CD14-positive monocyte (primary cell): ENCODE measurements around the gene CCDC34. TPM values are rescaled to one million over a fixed set of nuclear protein-coding genes. Genes with fewer than 3 reads are reported as not detected.

Source experiments
- DNase-seq, 3 donors: peaks; one replicate each; pipeline ENCODE4 v3.0.0-alpha.2; 2011 to 2022
- H2AFZ ChIP-seq: 2 replicates; pipeline ENCODE4 v1.6.0; 2012; ENCODE audit warnings: mild to moderate bottlenecking, low read depth, low read length, inconsistent platforms; ENCODE audit not compliant: insufficient read depth, poor library complexity, severe bottlenecking
- H3K27ac ChIP-seq, 2 donors: 1 replicate in 1 of 2; 2 replicates in 1 of 2; pipeline ENCODE4 v1.5.1; 2012 to 2013; ENCODE audit warnings: low read length in 2 of 2, control low read depth in 1 of 2, inconsistent platforms in 1 of 2, low read depth in 1 of 2, mild to moderate bottlenecking in 1 of 2
- H3K27me3 ChIP-seq, 2 donors: one replicate each; pipeline versions ENCODE4 v1.6.0 to v1.6.1; 2011 to 2013; ENCODE audit warnings: low read length in 2 of 2; ENCODE audit not compliant: control insufficient read depth in 2 of 2, insufficient read depth in 2 of 2
- H3K36me3 ChIP-seq, 2 donors: replicated peaks in 1 of 2; 1 replicate in 1 of 2; 2 replicates in 1 of 2; pipeline versions ENCODE4 v1.5.1 to v1.6.1; 2012 to 2013; ENCODE audit warnings: low read length in 2 of 2, control low read depth in 1 of 2, inconsistent platforms in 1 of 2, mild to moderate bottlenecking in 1 of 2; ENCODE audit not compliant: insufficient read depth in 2 of 2, control insufficient read depth in 1 of 2
- H3K4me1 ChIP-seq, 2 donors: 1 replicate in 1 of 2; 2 replicates in 1 of 2; pipeline versions ENCODE4 v1.5.1 to v1.6.1; 2012 to 2013; ENCODE audit warnings: low read length in 2 of 2, control low read depth in 1 of 2, inconsistent platforms in 1 of 2, mild to moderate bottlenecking in 1 of 2, moderate library complexity in 1 of 2; ENCODE audit not compliant: insufficient read depth in 2 of 2, control insufficient read depth in 1 of 2
- H3K4me2 ChIP-seq: replicated peaks from 2 replicates; pipeline ENCODE3; 2012; ENCODE audit warnings: low read length, moderate library complexity, mild to moderate bottlenecking; ENCODE audit not compliant: poor library complexity, severe bottlenecking; ENCODE audit errors: extremely low read depth
- H3K4me3 ChIP-seq, 3 experiments: fragments of 200-600 bp in 1 of 3; sonication (generic) in 1 of 3; replicated peaks in 1 of 3; 1 replicate in 2 of 3; 2 replicates in 1 of 3; pipeline ENCODE4 v1.5.1; 2011 to 2013; ENCODE audit warnings: low read length in 3 of 3, mild to moderate bottlenecking in 3 of 3, control low read depth in 2 of 3, low read depth in 2 of 3, inconsistent platforms in 1 of 3, moderate library complexity in 1 of 3
- H3K79me2 ChIP-seq: 2 replicates; pipeline ENCODE4 v1.6.0; 2012; ENCODE audit warnings: mild to moderate bottlenecking, control low read depth, inconsistent platforms, low read length, moderate library complexity; ENCODE audit not compliant: insufficient read depth
- H3K9ac ChIP-seq: 2 replicates; pipeline ENCODE4 v1.6.0; 2017; ENCODE audit warnings: low read length, mild to moderate bottlenecking; ENCODE audit not compliant: insufficient read depth, poor library complexity, severe bottlenecking
- H3K9me3 ChIP-seq, 2 donors: replicated peaks in 1 of 2; 1 replicate in 1 of 2; 2 replicates in 1 of 2; pipeline versions ENCODE4 v1.5.1 to v1.6.1; 2012 to 2013; ENCODE audit warnings: low read length in 2 of 2, control low read depth in 1 of 2; ENCODE audit not compliant: control insufficient read depth in 1 of 2, insufficient read depth in 1 of 2
- H4K20me1 ChIP-seq: 2 replicates; pipeline ENCODE4 v1.6.0; 2012; ENCODE audit warnings: mild to moderate bottlenecking, low read length, control low read depth, moderate library complexity; ENCODE audit not compliant: insufficient read depth
- H3K27ac Mint-ChIP-seq, 7 donors: one replicate each; pipeline ENCODE4 v1.8.0; 2020; ENCODE audit warnings: mild to moderate bottlenecking in 7 of 7, mixed read lengths in 7 of 7, moderate library complexity in 6 of 7, inconsistent platforms in 2 of 7
- H3K27me3 Mint-ChIP-seq, 3 donors: one replicate each; pipeline ENCODE4 v1.8.0; 2021 to 2022; ENCODE audit warnings: low read depth in 3 of 3, mild to moderate bottlenecking in 3 of 3, mixed read lengths in 3 of 3, moderate library complexity in 3 of 3, inconsistent platforms in 1 of 3
- H3K36me3 Mint-ChIP-seq, 2 donors: one replicate each; pipeline ENCODE4 v1.8.0; 2020; ENCODE audit warnings: mixed read lengths in 2 of 2, inconsistent platforms in 1 of 2, mild to moderate bottlenecking in 1 of 2
- H3K4me1 Mint-ChIP-seq: one replicate; pipeline ENCODE4 v1.8.0; 2020; ENCODE audit warnings: mild to moderate bottlenecking, mixed read lengths
- H3K4me3 Mint-ChIP-seq, 2 donors: one replicate each; pipeline ENCODE4 v1.8.0; 2020; ENCODE audit warnings: mild to moderate bottlenecking in 2 of 2, mixed read lengths in 2 of 2, moderate library complexity in 1 of 2
- H3K9me3 Mint-ChIP-seq, 7 donors: one replicate each; pipeline ENCODE4 v1.8.0; 2020 to 2022; ENCODE audit warnings: mixed read lengths in 7 of 7, mild to moderate bottlenecking in 6 of 7, moderate library complexity in 6 of 7, inconsistent platforms in 2 of 7
- CTCF ChIP-seq: fragments of 200-600 bp; IDR thresholded peaks from one replicate; pipeline ENCODE4 v1.8.0; 2022; ENCODE audit warnings: antibody characterized with exemption, mild to moderate bottlenecking
- WGBS: methylation state at CpG from one replicate; pipeline ENCODE4 v1.1.5; 2013; ENCODE audit warnings: missing lambda C conversion rate; ENCODE audit not compliant: insufficient coverage; 5-methylcytosine and 5-hydroxymethylcytosine counted together
- intact Hi-C, 2 donors: fragments of 100-400 bp; cut with micrococcal nuclease; formaldehyde crosslinking; loops; one replicate each; pipeline versions ENCODE4 v1.15.0 to v1.15.1; 2023
- polyA plus RNA-seq, 3 donors: library from polyadenylated mRNA; depleted of rRNA in 1 of 3; unstranded in 2 of 3; stranded (reverse) in 1 of 3; fragments of 300-500 nt in 2 of 3; fragments of >200 nt in 1 of 3; fragmentation: Illumina TruSeq in 2 of 3; gene quantifications; 1 replicate in 2 of 3; 2 replicates in 1 of 3; pipeline ENCODE4 v1.2.3, GENCODE V29; 2012 to 2021

Gene CCDC34
- polyA plus RNA-seq, 3 donors = 0.08 to 0.11 (median 0.11) TPM

DNA sequence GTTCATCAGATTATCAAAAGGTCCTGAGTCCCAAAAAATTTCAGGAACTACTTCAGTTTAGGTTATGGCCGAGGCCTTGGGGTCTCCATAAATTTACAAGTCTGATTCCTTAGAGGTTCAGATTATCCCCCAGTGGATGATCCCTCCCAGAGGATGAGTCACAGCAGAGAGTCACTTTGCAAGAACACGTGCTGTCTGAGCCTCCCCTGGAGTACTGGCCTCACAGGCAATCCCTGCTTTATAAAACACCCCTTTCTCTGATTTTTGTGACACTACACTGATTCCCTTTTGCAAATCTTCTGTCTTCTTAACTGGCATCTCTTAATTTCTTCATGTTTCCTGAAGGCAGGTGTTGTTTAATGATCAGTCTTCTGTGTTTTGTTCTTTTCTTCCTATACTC is 45.3 kb downstream of the CCDC34 start:
- Mint-ChIP-seq H3K27me3 (peaks cover 0 to 1% (median 0%) of the 10 kb centered on the region in 3 donors), H3K4me3 (no peak overlapping the region), H3K9me3 (peaks cover 0 to 11% (median 7%) of the 10 kb centered on the region in 7 donors), H3K27ac (no peak overlapping the region), H3K4me1 (no peaks in the 10 kb centered on the region), H3K36me3 (no peaks in the 10 kb centered on the region)
- 83% methylated on average over 1 of the region's 2 CpGs for WGBS
- Histone ChIP-seq H3K9ac (no peak overlapping the region), H3K79me2 (no peaks in the 10 kb centered on the region), H4K20me1 (no peaks in the 10 kb centered on the region), H3K4me1 (no peaks in the 10 kb centered on the region), H3K9me3 (peaks cover 0 to 12% of the 10 kb centered on the region in 2 donors), H3K27ac (no peak overlapping the region), H3K4me2 (no peak overlapping the region), H3K4me3 (no peak overlapping the region), H2AFZ (no peak overlapping the region), H3K27me3 (no peaks in the 10 kb centered on the region), H3K36me3 (no peaks in the 10 kb centered on the region)
- no peak for DNase-seq
- intact Hi-C loops = no loop called here
- TF ChIP-seq CTCF = no peak

DNA sequence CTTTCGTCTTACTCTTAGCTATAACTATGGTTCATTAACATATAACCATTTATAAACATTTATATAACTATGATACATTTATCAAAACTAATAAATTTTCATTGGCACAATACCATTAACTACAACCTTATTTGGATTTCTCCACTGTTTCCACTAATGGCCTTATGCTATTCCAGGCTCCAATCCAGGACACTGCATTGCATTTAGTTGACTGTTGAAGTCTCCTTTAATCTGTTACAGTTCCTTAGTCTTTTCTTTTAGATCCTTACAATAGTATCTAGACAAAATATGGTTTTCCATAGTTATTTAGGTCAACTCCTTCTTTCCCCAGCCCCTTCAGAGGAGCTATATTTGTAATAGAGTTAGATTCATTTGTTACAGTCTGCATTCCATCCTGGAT is 47.2 kb downstream of the CCDC34 start:
- H3K4me3 ChIP-seq = no peak overlapping the region
- H3K4me1 Mint-ChIP-seq = no peaks in the 10 kb centered on the region
- no peaks in the 10 kb centered on the region for H3K36me3 ChIP-seq
- intact Hi-C loops = no loop called here
- no peak for TF ChIP-seq CTCF
- H2AFZ ChIP-seq = no peak overlapping the region
- peaks cover 0 to 2% of the 10 kb centered on the region in 2 donors for H3K9me3 ChIP-seq
- no CpG with 5 or more reads among the region's 1 CpG for WGBS
- H3K27ac ChIP-seq = no peak overlapping the region
- H3K9ac ChIP-seq = no peak overlapping the region
- H3K4me1 ChIP-seq = no peaks in the 10 kb centered on the region
- no peak overlapping the region for H3K4me2 ChIP-seq
- H3K9me3 Mint-ChIP-seq = peaks cover 0 to 4% (median 1%) of the 10 kb centered on the region in 7 donors
- no peak overlapping the region for H3K4me3 Mint-ChIP-seq
- no peaks in the 10 kb centered on the region for H3K36me3 Mint-ChIP-seq
- no peaks in the 10 kb centered on the region for H4K20me1 ChIP-seq
- H3K27ac Mint-ChIP-seq = no peak overlapping the region
- H3K27me3 ChIP-seq = no peaks in the 10 kb centered on the region
- no peak for DNase-seq
- peaks cover 0 to 2% (median 1%) of the 10 kb centered on the region in 3 donors for H3K27me3 Mint-ChIP-seq
- no peaks in the 10 kb centered on the region for H3K79me2 ChIP-seq
